ENCODE measurements around the gene ORM1.
A peak's percentile ranks its signal among the peaks of the same experiment; 100 is the strongest.

The ORM1 gene

DNA sequence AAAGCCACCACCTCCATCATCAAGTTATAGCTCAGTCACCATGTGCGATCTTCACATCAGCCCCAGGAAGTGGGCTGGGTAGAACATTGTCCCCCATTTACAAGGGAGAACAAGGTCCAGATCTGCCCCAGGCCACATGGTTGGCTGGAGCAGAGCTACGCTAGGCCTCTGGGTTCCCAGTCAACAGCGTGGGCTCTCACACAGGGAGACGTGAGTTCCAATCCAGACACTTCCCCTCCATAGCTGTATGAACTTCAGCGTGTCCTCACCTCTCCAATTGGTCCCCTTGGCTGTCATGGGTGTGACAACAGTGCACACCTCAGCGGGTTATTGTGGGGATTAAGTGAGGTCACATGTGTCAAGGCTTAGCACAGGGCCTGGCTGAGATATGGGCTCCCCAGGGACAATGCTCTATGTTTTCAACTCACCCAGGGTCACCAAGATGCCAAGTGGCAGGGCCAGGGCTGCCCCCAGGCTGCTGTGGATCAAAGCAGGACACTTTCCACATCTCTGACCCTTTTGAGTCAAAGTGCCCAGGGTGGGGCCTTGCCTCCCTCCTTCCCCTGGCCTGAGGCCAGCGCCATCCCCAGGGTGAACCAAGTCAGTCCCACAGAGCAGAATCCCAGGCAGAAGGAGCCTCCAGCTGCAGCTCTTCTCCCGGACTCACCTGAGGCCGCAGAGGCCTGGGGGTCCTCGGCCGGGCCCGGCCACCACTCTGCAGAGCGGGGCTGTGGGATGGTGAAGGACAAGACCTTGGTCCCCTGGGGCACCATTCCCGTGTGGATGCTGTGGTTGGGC is 45.1 kb downstream of the ORM1 start:
- no peak for DNase-seq

DNA sequence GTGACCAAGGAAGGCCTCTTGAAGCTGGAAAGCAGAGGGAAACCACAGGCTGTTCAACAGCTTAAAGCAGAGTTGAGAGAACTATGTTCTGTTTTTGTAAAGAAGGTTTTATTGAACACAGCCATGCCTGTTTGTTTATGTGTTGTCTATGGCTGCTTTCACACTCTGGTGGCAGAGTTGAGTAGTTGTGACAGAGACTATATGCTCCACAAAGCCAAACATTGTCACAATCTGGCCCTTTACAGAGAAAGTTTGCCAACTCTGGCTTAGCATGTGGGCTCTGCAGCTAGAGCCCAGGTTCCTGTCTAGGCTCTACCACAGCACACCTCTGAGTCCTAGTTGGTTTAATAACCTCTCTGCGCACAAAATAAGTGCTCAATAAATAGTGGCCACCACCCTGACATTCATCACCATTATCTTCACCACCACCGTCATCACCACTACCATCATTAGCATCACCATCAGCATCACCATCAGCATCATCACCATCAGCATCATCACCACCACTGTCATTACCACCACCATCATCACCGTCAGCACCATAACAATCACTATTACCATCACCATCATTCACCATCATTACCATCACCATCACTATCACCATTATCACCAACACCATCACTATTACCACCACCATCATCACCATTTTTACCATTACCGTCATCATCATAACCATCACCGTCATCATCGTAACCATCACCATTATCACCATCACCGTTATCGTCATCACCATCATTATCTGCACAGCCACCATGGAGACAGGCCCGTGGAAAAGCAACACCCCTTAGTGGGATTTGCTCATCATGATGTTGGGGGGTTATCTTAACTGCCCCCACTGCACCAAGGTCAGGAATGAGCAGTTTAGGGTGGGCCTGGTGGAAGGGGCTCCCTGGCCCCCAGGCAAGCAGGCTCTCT is 46.6 kb downstream of the ORM1 start:
- DNase-seq = no peak

DNA sequence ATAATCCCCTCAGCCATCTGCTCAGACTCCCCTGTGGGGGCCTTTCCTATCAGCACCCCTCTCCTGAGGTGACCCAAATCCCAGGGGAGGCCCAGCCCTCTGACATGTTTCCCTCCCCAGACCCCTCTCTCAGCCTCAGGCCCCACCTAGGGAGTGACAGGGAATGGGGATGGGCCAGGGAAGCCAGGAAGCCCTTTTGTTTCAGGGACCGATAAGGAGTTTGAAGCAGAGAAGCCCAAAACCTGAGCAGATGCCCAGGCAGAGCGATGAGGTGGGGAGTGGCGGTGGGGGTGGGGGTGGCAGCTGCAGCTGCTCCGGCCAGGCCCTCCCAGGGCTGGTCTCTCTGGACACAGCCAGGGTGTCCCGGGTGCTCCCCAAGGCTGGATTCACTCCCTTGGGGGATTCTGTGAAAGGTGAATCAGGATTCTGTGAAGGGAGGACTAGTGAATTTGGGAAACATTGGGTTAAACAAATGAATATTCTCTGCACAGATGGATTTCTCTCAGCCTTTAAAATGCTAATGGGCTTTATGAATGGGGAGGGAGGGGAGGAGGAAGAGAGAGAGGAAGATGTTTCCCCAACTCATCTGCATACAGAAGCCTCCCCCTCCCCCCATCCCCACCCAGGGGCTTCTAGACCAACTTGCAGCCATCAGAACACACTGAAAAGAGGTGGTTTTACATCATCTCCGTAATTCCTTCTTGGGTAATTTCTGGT is 47.5 kb downstream of the ORM1 start:
- no peak for DNase-seq

DNA sequence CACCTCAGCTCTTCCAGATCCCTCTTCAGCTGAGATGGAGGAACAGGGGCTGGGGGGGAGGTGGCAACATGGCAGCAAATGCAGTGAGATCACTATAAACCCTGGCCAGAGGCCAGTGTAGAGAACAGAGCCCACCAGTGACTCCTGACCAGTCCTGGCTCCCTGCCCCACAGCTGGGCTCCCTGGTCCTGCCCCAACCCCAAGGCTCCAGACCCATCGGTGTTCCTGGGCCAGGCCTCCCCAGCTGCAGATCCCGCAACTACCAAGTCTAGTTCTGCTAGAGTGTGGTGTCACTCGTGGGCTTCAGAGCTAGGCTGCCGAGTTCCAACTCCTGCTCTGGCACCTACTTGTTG is 48.0 kb downstream of the ORM1 start:
- DNase-seq = no peak

GRCh38 chr9:114371343-114371944 is 48.5 kb downstream of the ORM1 start:
- no peak for DNase-seq

DNA sequence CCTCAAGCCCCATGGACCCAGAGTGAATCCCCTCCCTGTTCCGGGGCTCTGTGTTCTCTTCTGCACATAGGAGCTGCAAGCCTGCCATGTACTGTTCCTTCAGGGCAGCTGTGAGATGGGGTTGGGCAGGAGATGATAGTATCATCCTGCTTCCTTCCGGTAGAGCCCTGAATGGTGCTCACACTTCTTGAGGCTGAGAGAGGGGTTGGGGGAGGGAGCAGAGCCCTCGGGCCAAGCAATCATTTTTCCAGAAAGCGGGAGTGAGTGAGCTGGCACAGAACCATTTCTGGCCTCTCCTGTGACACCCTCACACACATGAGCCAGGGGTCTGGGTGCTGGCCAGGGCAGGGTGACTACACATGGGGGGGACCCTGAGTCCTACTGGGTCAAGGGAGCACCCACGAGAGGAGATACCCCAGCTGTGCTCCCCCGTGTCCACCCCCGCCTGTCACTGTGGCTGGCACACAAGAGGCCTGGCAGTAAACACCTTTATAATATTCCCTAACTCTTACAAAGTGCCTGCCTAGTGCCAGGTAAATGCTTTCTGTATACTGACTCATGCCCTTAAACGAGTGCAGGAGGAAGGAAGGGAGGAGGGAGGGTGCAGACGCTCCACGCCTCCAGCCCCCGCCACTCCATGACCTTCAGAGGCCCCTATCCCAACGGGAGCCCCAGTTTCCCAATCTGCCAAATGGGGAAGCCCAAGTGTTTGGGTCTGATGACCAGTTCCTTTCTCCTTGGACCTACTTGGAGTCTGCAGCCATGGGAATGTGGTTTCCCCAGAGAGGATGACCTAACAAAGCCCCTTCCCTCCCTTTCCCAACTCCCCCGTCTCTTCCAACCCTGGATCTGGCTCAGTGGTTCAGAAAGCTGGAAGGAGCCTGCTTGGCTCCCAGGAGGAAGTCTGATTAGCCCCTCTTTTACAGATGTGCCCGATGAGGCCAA is 49.3 kb downstream of the ORM1 start:
- DNase-seq = peak; percentile 46

DNA sequence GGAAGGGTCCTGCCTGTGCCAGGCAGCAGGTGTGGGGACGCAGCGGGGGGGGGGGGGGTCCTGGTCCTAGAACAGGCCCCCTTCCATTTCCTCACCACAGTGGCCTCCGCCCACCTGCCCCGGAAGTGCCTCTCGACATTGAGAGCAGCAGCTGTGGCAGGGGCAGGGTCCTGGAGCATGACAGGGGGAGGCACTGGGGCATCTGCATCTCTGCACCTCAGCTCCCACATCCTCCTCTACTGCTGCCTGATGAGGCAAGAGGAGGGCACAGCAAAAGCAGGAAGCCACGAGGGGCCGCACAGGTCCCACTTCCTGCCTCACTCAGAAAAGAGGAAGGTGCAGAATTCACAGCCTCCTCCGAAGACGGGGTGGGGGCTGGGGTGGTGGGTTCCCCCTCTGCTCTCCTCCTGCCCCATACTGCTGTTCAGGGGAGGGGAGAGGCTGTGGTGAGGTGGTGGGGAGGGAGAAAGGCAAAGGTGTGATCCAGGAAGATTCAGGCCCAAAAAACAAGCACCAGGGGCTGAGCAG is 50.1 kb downstream of the ORM1 start:
- DNase-seq = peak; percentile 84

GRCh38 chr9:114373960-114374730 is 51.2 kb downstream of the ORM1 start:
- peak; percentile 36 for DNase-seq

DNA sequence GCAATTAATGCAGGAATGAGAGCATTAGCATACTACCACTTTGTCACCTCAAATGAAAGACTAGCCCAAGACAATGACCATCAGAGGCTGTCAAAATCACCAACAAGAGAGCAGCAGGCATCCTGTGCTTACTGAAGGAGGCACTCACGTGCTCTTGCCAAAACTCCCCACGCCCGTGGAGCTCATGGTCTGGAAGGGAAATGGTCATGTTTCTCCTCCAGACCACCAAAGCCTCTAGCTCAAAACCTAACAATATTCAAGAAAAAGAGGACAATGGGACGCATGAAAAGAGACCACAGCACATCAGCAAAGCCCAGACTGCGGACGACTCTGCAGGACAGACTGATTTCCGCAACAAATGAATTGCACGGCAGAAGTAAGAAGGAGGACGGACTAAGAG is 52.0 kb downstream of the ORM1 start:
- DNase-seq = no peak

GRCh38 chr9:114375386-114376175 is 52.7 kb downstream of the ORM1 start:
- DNase-seq = no peak

Measured in activated CD4-positive, alpha-beta T cell treated with anti-CD3 and anti-CD28 coated beads for 48 hours (primary cell).